K562 (cell line): Measurements from ENCODE around the gene MAGOHB. TPM values are rescaled to one million over a fixed set of nuclear protein-coding genes. Genes with fewer than 3 reads are reported as not detected.

Experiments used
- ATAC-seq: fragments of 200-7000 bp; cut with Tn5 transposase; 3 replicates; pipeline ENCODE4 v1.9.1; 2020; ENCODE audit warnings: moderate library complexity
- BruUV-seq: library from RNA; stranded (reverse); fragments of 400-500 nt; replicated peaks from 2 replicates; lab custom pipeline; 2021; lab: Mats Ljungman, UMichigan
- CTCF ChIA-PET: fragments of 300-600 bp; formaldehyde crosslinking; extraction: SDS; loops from one replicate; lab custom pipeline; 2021; ENCODE audit warnings: low intra/inter-chr PET ratio; lab: Yijun Ruan, JAX
- POLR2A ChIA-PET: fragments of 300-600, 350-650 bp; sonication (Branson Sonifier 250); formaldehyde crosslinking; extraction: SDS; loops from one replicate; lab custom pipeline; 2021; ENCODE audit warnings: antibody characterized with exemption, inconsistent platforms; lab: Yijun Ruan, JAX
- DNase-seq, 4 experiments: peaks; one replicate each; pipeline versions ENCODE4 v3.0.0 to v3.0.0-alpha.2; 2011 to 2018; ENCODE audit warnings: low spot score in 3 of 4, mixed read lengths in 3 of 4; ENCODE audit errors: extremely low read depth in 1 of 4
- FAIRE-seq: peaks from 2 replicates; lab custom pipeline; 2011; peaks lifted over from hg19 to GRCh38; lab: Jason Lieb, UNC
- H2AFZ ChIP-seq: 2 replicates; pipeline ENCODE4 v1.6.0; 2011; ENCODE audit warnings: low read depth, low read length, control low read depth, inconsistent platforms
- H3K27ac ChIP-seq: fragments of 200-600 bp; 3 replicates; pipeline ENCODE4 v1.8.0; 2011; ENCODE audit warnings: low read depth, mild to moderate bottlenecking, control low read depth, inconsistent platforms, low read length, moderate library complexity, mixed read lengths; ENCODE audit errors: extremely low read depth
- H3K27me3 ChIP-seq, 2 experiments: fragments of 300-600 bp in 1 of 2; 2 replicates in 1 of 2; 3 replicates in 1 of 2; pipeline versions ENCODE4 v1.6.0 to v1.8.0; 2011; ENCODE audit warnings: inconsistent platforms in 2 of 2, low read length in 2 of 2, mild to moderate bottlenecking in 1 of 2, mixed read lengths in 1 of 2, moderate library complexity in 1 of 2; ENCODE audit not compliant: control insufficient read depth in 2 of 2, insufficient read depth in 2 of 2
- H3K36me3 ChIP-seq: fragments of 300-600 bp; 3 replicates; pipeline ENCODE4 v1.8.0; 2011; ENCODE audit warnings: mild to moderate bottlenecking, low read length, inconsistent platforms; ENCODE audit not compliant: control insufficient read depth, insufficient read depth
- H3K4me1 ChIP-seq, 2 experiments: fragments of 200-600 bp in 1 of 2; replicated peaks in 1 of 2; 2 replicates in 1 of 2; 3 replicates in 1 of 2; pipeline versions ENCODE4 v1.5.1 to v1.8.0; 2011; ENCODE audit warnings: inconsistent platforms in 2 of 2, low read length in 2 of 2, mild to moderate bottlenecking in 1 of 2, mixed read lengths in 1 of 2, moderate library complexity in 1 of 2; ENCODE audit not compliant: control insufficient read depth in 2 of 2, insufficient read depth in 2 of 2
- H3K4me2 ChIP-seq: 2 replicates; pipeline ENCODE4 v1.6.1; 2011; ENCODE audit warnings: low read length, control low read depth, inconsistent platforms, mixed read lengths; ENCODE audit not compliant: insufficient read depth
- H3K4me3 ChIP-seq: fragments of 200-600 bp; sonication (generic), shearing (Covaris generic); 2 replicates; pipeline ENCODE4 v1.5.1; 2016; ENCODE audit warnings: control low read depth, inconsistent platforms
- H3K79me2 ChIP-seq: fragments of 200-600 bp; 3 replicates; pipeline ENCODE4 v1.8.0; 2011; ENCODE audit warnings: low read length, inconsistent platforms; ENCODE audit not compliant: control insufficient read depth, insufficient read depth
- H3K9ac ChIP-seq, 2 experiments: 2 replicates each; pipeline versions ENCODE4 v1.6.0 to v1.6.1; 2011; ENCODE audit warnings: low read depth in 2 of 2, low read length in 2 of 2, control low read depth in 1 of 2, inconsistent platforms in 1 of 2, mild to moderate bottlenecking in 1 of 2, mixed read lengths in 1 of 2; ENCODE audit not compliant: insufficient read depth in 1 of 2
- H3K9me1 ChIP-seq: one replicate; pipeline ENCODE4 v1.6.0; 2011; ENCODE audit warnings: inconsistent platforms, mild to moderate bottlenecking, low read length, moderate library complexity; ENCODE audit not compliant: control insufficient read depth, insufficient read depth
- H3K9me3 ChIP-seq: replicated peaks from 2 replicates; pipeline ENCODE4 v1.5.1; 2011; ENCODE audit warnings: low read depth, low read length, inconsistent platforms; ENCODE audit not compliant: control insufficient read depth, insufficient read depth
- H4K20me1 ChIP-seq: replicated peaks from 2 replicates; pipeline ENCODE4 v1.6.1; 2011; ENCODE audit warnings: low read length, inconsistent platforms, mixed read lengths; ENCODE audit not compliant: control insufficient read depth, insufficient read depth
- ARID1B ChIP-seq: fragments of 450-650 bp; IDR thresholded peaks from 2 replicates; pipeline ENCODE4 v1.6.1; 2016; ENCODE audit warnings: antibody characterized with exemption, mild to moderate bottlenecking, inconsistent platforms
- BMI1 ChIP-seq: fragments of 150-350 bp; IDR thresholded peaks from 2 replicates; pipeline ENCODE4 v1.6.1; 2014; ENCODE audit warnings: low read length
- CBX1 ChIP-seq: sonication (generic); IDR thresholded peaks from 2 replicates; pipeline ENCODE4 v1.6.1; 2016; ENCODE audit warnings: antibody characterized with exemption, low read depth, mild to moderate bottlenecking
- CREB3L1 ChIP-seq: fragments of 450-650 bp; IDR thresholded peaks from 2 replicates; pipeline ENCODE4 v1.6.1; 2014; ENCODE audit warnings: low read depth, mild to moderate bottlenecking, moderate library complexity, borderline replicate concordance
- DACH1 ChIP-seq: fragments of 450-650 bp; IDR thresholded peaks from 2 replicates; pipeline ENCODE4 v1.6.1; 2018; ENCODE audit not compliant: partially characterized antibody
- E2F8 ChIP-seq: fragments of 450-650 bp; IDR thresholded peaks from 2 replicates; pipeline ENCODE4 v1.7.1; 2018; ENCODE audit warnings: mild to moderate bottlenecking, low read depth; ENCODE audit not compliant: partially characterized antibody
- ELK3 ChIP-seq: fragments of 450-650 bp; formaldehyde crosslinking; IDR thresholded peaks from 2 replicates; pipeline ENCODE4 v1.4.0; 2020; ENCODE audit warnings: mild to moderate bottlenecking
- ETV5 ChIP-seq: sonication (generic); formaldehyde crosslinking; IDR thresholded peaks from 2 replicates; pipeline ENCODE4 v1.4.0; 2020; ENCODE audit warnings: low read depth, mild to moderate bottlenecking, missing genetic modification reagents
- HDAC2 ChIP-seq: fragments of 450-650 bp; IDR thresholded peaks from 2 replicates; pipeline ENCODE4 v1.6.1; 2016; ENCODE audit warnings: mild to moderate bottlenecking
- HMG20A ChIP-seq: fragments of 450-650 bp; formaldehyde crosslinking; conservative IDR thresholded peaks from 2 replicates; pipeline ENCODE4 v1.4.0; 2020; ENCODE audit warnings: mild to moderate bottlenecking, mixed read lengths
- HNRNPK ChIP-seq: fragments of 200-400 bp; formaldehyde crosslinking; IDR thresholded peaks from one replicate; pipeline ENCODE4 v1.6.1; 2018; ENCODE audit warnings: mild to moderate bottlenecking, low read depth, low read length; ENCODE audit not compliant: poor library complexity, severe bottlenecking
- PRPF4 ChIP-seq: fragments of 200-400 bp; formaldehyde crosslinking; IDR thresholded peaks from one replicate; pipeline ENCODE4 v1.6.1; 2017; ENCODE audit warnings: low read length, low read depth, mild to moderate bottlenecking; ENCODE audit not compliant: insufficient read depth, poor library complexity, severe bottlenecking
- RFX1 ChIP-seq: fragments of 450-650 bp; IDR thresholded peaks from 2 replicates; pipeline ENCODE4 v1.6.1; 2016; ENCODE audit warnings: mild to moderate bottlenecking, moderate library complexity
- SMAD4 ChIP-seq: fragments of 250-450 bp; sonication (Bioruptor Pico); conservative IDR thresholded peaks from 2 replicates; pipeline ENCODE4 v1.8.0; 2021; ENCODE audit warnings: inconsistent platforms, mild to moderate bottlenecking, moderate library complexity
- STAT5A ChIP-seq: IDR thresholded peaks from 2 replicates; pipeline ENCODE4 v1.6.1; 2012; ENCODE audit warnings: low read length, inconsistent platforms, borderline replicate concordance
- TAF7 ChIP-seq: fragments of 450-650 bp; IDR thresholded peaks from 2 replicates; pipeline ENCODE4 v1.6.1; 2016; ENCODE audit warnings: missing genetic modification characterization, missing compliant biosample characterization
- ZNF507 ChIP-seq: conservative IDR thresholded peaks from 2 replicates; pipeline ENCODE4 v1.6.1; 2017; ENCODE audit warnings: missing genetic modification characterization, missing compliant biosample characterization
- ZNF764 ChIP-seq: fragments of 250-450 bp; sonication (Bioruptor Pico); IDR thresholded peaks from 2 replicates; pipeline ENCODE4 v1.4.0; 2020; ENCODE audit warnings: low read depth, mild to moderate bottlenecking, moderate library complexity
- ZNF780A ChIP-seq: fragments of 250-450 bp; sonication (Bioruptor Pico); IDR thresholded peaks from 2 replicates; pipeline ENCODE4 v1.5.0; 2021; ENCODE audit warnings: mild to moderate bottlenecking
- WGBS: fragments of 100-300 bp; shearing (Covaris generic); methylation state at CpG from one replicate; pipeline ENCODE4 v1.1.6; 2016; ENCODE audit warnings: low coverage, mixed read lengths; ENCODE audit not compliant: insufficient coverage; ENCODE audit errors: missing lambda C conversion rate; 5-methylcytosine and 5-hydroxymethylcytosine counted together
- in situ Hi-C: fragments of 300-500 bp; cut with MboI; formaldehyde crosslinking; loops from 4 replicates; pipeline ENCODE4 v1.15.0; 2018; ENCODE audit warnings: inconsistent platforms, mixed read lengths
- intact Hi-C: fragments of 100-400 bp; cut with micrococcal nuclease; formaldehyde crosslinking; loops from 2 replicates; pipeline ENCODE4 v1.14.2; 2022
- polyA plus RNA-seq, 8 experiments: library from polyadenylated mRNA; depleted of rRNA in 4 of 8; stranded (reverse) in 5 of 8; unstranded in 3 of 8; fragments of >200 nt; fragmentation: Nextera tagmentation in 2 of 8; fragmentation: Illumina TruSeq in 1 of 8; extraction: Ambion mirVana in 2 of 8; extraction: Trizol in 1 of 8; gene quantifications; 2 replicates each; pipeline versions ENCODE4 v1.2.1 to v1.2.3, GENCODE V29; 2011 to 2014; ENCODE audit warnings: inconsistent platforms in 1 of 8, missing spikeins in 1 of 8
- total RNA-seq, 7 experiments: library from RNA; depleted of rRNA in 6 of 7; stranded (reverse); fragments of >200 nt in 6 of 7; fragmentation: Illumina TruSeq in 2 of 7; extraction: Trizol in 2 of 7; gene quantifications; 2 replicates each; pipeline versions ENCODE4 v1.2.1 to v1.2.3, GENCODE V29; 2011 to 2021; ENCODE audit warnings: low replicate concordance in 1 of 7

MAGOHB gene
- total and polyA plus RNA-seq, 9 of the 15 experiments (the other 6 are each of a cell fraction or from before 2014, with no cell fraction given) = 34.5 to 177 (median 85.4) TPM

GRCh38 chr12:10571141-10571540 lies 42.3 kb downstream of the MAGOHB start:
- BruUV-seq = no TSS peak
- ATAC-seq (no peak), FAIRE-seq (no peak), DNase-seq (no peak)
- Histone ChIP-seq H3K4me2 (no peak overlapping the region), H3K27ac (no peak overlapping the region), H4K20me1 (no peaks in the 10 kb centered on the region), H3K9me3 (no peaks in the 10 kb centered on the region), H2AFZ (no peak overlapping the region), H3K27me3 (no peaks in the 10 kb centered on the region), H3K36me3 (no peaks in the 10 kb centered on the region), H3K9me1 (no peaks in the 10 kb centered on the region), H3K9ac (no peak overlapping the region), H3K4me3 (no peak overlapping the region), H3K79me2 (no peaks in the 10 kb centered on the region), H3K4me1 (no peaks in the 10 kb centered on the region)
- ChIA-PET CTCF (no interaction called here), POLR2A (no interaction called here)
- in situ Hi-C loops (no loop called here), intact Hi-C loops (no loop called here)
- WGBS = 26% methylated on average over 10 of the region's 11 CpGs
- TF ChIP-seq PRPF4 (no peak), CBX1 (no peak), HNRNPK (no peak), ZNF764 (CRISPR knock-in tag) (no peak), CREB3L1 (no peak), E2F8 (no peak), SMAD4 (no peak), HDAC2 (no peak), DACH1 (no peak), ZNF780A (CRISPR knock-in tag) (no peak), ZNF507 (tag) (no peak), ETV5 (no peak), BMI1 (no peak), TAF7 (tag) (no peak), HMG20A (CRISPR knock-in tag) (no peak), ARID1B (no peak), RFX1 (no peak), STAT5A (no peak), ELK3 (CRISPR knock-in tag) (no peak)
